Measurements from ENCODE around the gene B3GLCT. TPM values are rescaled to one million over a fixed set of nuclear protein-coding genes. Genes with fewer than 3 reads are reported as not detected.
"Not testable (repeated sequence)": the region's sequence is repeated elsewhere in the genome, so short reads cannot be mapped to it uniquely, and the experiment has no call there.

The B3GLCT gene
- total RNA-seq, 3 donors from 2014 or later (not counting 1 experiment from before 2014, with no cell fraction given): 6.0 to 8.1 (median 6.2) TPM

- H3K27me3 ChIP-seq (ENCODE audit: control insufficient read depth, insufficient read depth, low read length): no peaks in the 10 kb centered on the region
- intact Hi-C loops (cut with micrococcal nuclease): no loop called here
- Mint-ChIP-seq H3K27ac (peak overlapping the region in 1 of 2 donors; percentile 14), H3K36me3 (no peaks in the 10 kb centered on the region), H3K4me1 (peaks cover 14 to 17% of the 10 kb centered on the region in 2 donors), H3K4me3 (no peak overlapping the region), H3K27me3 (ENCODE audit: low read depth in 2 of 2) (no peaks in the 10 kb centered on the region), H3K9me3 (no peaks in the 10 kb centered on the region)
- ATAC-seq: no peak
- WGBS (ENCODE audit: insufficient coverage): 55% methylated on average over 2 of the region's 2 CpGs
- no peak for DNase-seq
- H3K4me1 ChIP-seq (ENCODE audit: control insufficient read depth, insufficient read depth, low read length): peaks cover 9% of the 10 kb centered on the region
- H3K9me3 ChIP-seq (ENCODE audit: control insufficient read depth, insufficient read depth, low read length): no peaks in the 10 kb centered on the region
- no peak for TF ChIP-seq CTCF (IDR thresholded peaks at IDR 0.05)
- H3K36me3 ChIP-seq (ENCODE audit: control insufficient read depth, insufficient read depth, low read length): no peaks in the 10 kb centered on the region
- no peak overlapping the region for H3K27ac ChIP-seq (ENCODE audit: low read length)
- H3K4me3 ChIP-seq (ENCODE audit: low read length): no peak overlapping the region
Measured at GRCh38 chr13:31213651-31214289, 14.0 kb downstream of the B3GLCT start.

GRCh38 chr13:31214435-31214834 is 14.7 kb downstream of the B3GLCT start:
- Mint-ChIP-seq H3K4me1 (peaks cover 8 to 10% of the 10 kb centered on the region in 2 donors), H3K36me3 (no peaks in the 10 kb centered on the region), H3K4me3 (no peak overlapping the region), H3K27me3 (ENCODE audit: low read depth in 2 of 2) (no peaks in the 10 kb centered on the region), H3K9me3 (no peaks in the 10 kb centered on the region), H3K27ac (peak overlapping the region in 1 of 2 donors; percentile 14)
- H3K27me3 ChIP-seq (ENCODE audit: control insufficient read depth, insufficient read depth, low read length): no peaks in the 10 kb centered on the region
- ATAC-seq: no peak
- TF ChIP-seq CTCF (IDR thresholded peaks at IDR 0.05): no peak
- no peaks in the 10 kb centered on the region for H3K36me3 ChIP-seq (ENCODE audit: control insufficient read depth, insufficient read depth, low read length)
- H3K9me3 ChIP-seq (ENCODE audit: control insufficient read depth, insufficient read depth, low read length): no peaks in the 10 kb centered on the region
- no peak overlapping the region for H3K4me3 ChIP-seq (ENCODE audit: low read length)
- no peak for DNase-seq
- no peak overlapping the region for H3K27ac ChIP-seq (ENCODE audit: low read length)
- intact Hi-C loops (cut with micrococcal nuclease): no loop called here
- WGBS (ENCODE audit: insufficient coverage): no CpG with 5 or more reads among the region's 1 CpG
- peaks cover 2% of the 10 kb centered on the region for H3K4me1 ChIP-seq (ENCODE audit: control insufficient read depth, insufficient read depth, low read length)

DNA sequence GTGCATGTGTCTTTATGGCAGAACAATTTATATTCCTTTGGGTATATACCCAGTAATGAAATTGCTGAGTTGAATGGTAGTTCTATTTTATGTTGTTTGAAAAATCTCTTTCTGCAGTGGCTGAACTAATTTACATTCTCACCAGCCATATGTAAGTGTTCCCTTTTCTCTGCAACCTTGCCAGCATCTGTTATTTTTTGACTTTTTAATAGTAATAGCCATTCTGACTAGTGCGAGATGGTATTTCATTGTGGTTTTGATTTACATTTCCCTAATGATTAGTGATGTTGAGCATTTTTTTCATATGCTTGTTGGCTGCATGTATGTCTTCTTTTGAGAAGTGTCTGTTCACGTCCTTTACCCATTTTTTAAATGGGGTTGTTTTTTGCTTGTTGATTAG is 17.1 kb downstream of the B3GLCT start:
- intact Hi-C loops (cut with micrococcal nuclease); H3K27me3 Mint-ChIP-seq (ENCODE audit: low read depth in 2 of 2); H3K9me3 Mint-ChIP-seq; H3K27me3 ChIP-seq (ENCODE audit: control insufficient read depth, insufficient read depth, low read length); H3K4me3 ChIP-seq (ENCODE audit: low read length); H3K36me3 Mint-ChIP-seq; H3K4me3 Mint-ChIP-seq; H3K36me3 ChIP-seq (ENCODE audit: control insufficient read depth, insufficient read depth, low read length); H3K9me3 ChIP-seq (ENCODE audit: control insufficient read depth, insufficient read depth, low read length); H3K4me1 ChIP-seq (ENCODE audit: control insufficient read depth, insufficient read depth, low read length); H3K27ac ChIP-seq (ENCODE audit: low read length); DNase-seq; H3K4me1 Mint-ChIP-seq; H3K27ac Mint-ChIP-seq; ATAC-seq: not testable (repeated sequence)
- WGBS (ENCODE audit: insufficient coverage): 86% methylated on average over 2 of the region's 2 CpGs

DNA sequence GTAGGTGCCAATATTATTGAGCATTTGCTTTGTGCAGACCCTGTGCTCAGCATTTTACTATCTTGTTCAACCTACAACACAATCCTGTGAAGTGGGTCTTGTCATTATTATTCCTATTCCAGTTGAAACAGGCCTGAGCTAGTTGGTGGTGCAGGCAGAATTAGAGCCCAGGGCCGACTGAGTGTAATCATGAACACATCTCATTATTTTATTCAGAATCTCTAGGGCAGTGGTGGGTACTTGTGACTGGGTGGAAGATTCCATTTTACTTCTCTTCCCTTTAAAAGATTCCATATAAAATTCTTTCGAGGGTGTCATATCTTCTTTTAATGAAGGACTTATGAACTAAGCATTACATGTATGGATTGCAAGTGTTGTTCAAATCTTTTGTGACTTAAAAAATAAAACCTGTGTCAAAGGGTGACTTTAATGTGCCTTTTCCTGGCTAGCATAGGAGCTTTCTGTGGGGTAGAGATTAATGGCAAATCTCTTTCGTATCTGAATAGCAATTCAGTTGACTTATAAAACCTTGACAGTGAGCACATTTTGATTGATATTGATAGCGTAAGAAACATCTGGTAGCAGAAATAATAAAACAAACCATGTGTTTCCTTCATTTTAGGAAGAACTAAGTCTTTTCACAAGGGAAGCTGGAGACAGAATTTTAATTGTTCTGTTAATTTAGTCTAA is 20.3 kb downstream of the B3GLCT start:
- Mint-ChIP-seq H3K4me3 (no peak overlapping the region), H3K36me3 (no peaks in the 10 kb centered on the region), H3K27ac (no peak overlapping the region), H3K4me1 (peaks cover 0 to 6% of the 10 kb centered on the region in 2 donors), H3K9me3 (no peaks in the 10 kb centered on the region), H3K27me3 (ENCODE audit: low read depth in 2 of 2) (no peaks in the 10 kb centered on the region)
- H3K4me1 ChIP-seq (ENCODE audit: control insufficient read depth, insufficient read depth, low read length): no peaks in the 10 kb centered on the region
- no peak for DNase-seq
- H3K36me3 ChIP-seq (ENCODE audit: control insufficient read depth, insufficient read depth, low read length): no peaks in the 10 kb centered on the region
- H3K27ac ChIP-seq (ENCODE audit: low read length): no peak overlapping the region
- no peaks in the 10 kb centered on the region for H3K9me3 ChIP-seq (ENCODE audit: control insufficient read depth, insufficient read depth, low read length)
- ATAC-seq: no peak
- TF ChIP-seq CTCF (IDR thresholded peaks at IDR 0.05): no peak
- intact Hi-C loops (cut with micrococcal nuclease): no loop called here
- no peak overlapping the region for H3K4me3 ChIP-seq (ENCODE audit: low read length)
- no peaks in the 10 kb centered on the region for H3K27me3 ChIP-seq (ENCODE audit: control insufficient read depth, insufficient read depth, low read length)
- 92% methylated on average over 2 of the region's 4 CpGs for WGBS (ENCODE audit: insufficient coverage)
